ENCODE results near the gene WNT6.

Gene WNT6

GRCh38 chr2:218898109-218898878 is 38.7 kb downstream of the WNT6 start:
- DNase-seq: peak; percentile 61
- H3K79me1 ChIP-seq (ENCODE audit: low read length): no peaks in the 10 kb centered on the region
- H3K4me3 ChIP-seq (ENCODE audit: low read length): no peak overlapping the region
- H3K36me3 ChIP-seq (ENCODE audit: control insufficient read depth, insufficient read depth, low read length): no peaks in the 10 kb centered on the region
- H2BK5ac ChIP-seq (ENCODE audit: low read length): no peak overlapping the region
- H4K8ac ChIP-seq (ENCODE audit: low read depth, low read length): no peak overlapping the region
- H3K4ac ChIP-seq (ENCODE audit: low read depth, low read length): no peak overlapping the region
- no peak overlapping the region for H3K4me2 ChIP-seq (ENCODE audit: low read length)
- H3K23ac ChIP-seq (ENCODE audit: low read length): no peak overlapping the region
- H3K4me1 ChIP-seq (ENCODE audit: control insufficient read depth, low read depth, low read length): no peaks in the 10 kb centered on the region
- no peak overlapping the region for H3K9ac ChIP-seq (ENCODE audit: low read length)
- no CpG with 5 or more reads among the region's 52 CpGs for WGBS (ENCODE audit: extremely low coverage, insufficient coverage, low lambda C conversion rate)
- no peak overlapping the region for H3K56ac ChIP-seq (ENCODE audit: low read length)
- no peak overlapping the region for H4K5ac ChIP-seq (ENCODE audit: low read length)
- peaks cover 58% of the 10 kb centered on the region for H3K27me3 ChIP-seq (ENCODE audit: insufficient read depth, low read length, poor library complexity)
- no peak overlapping the region for H2BK15ac ChIP-seq (replicated peaks; ENCODE audit: low read depth)
- H3K27ac ChIP-seq (ENCODE audit: low read depth, low read length): no peak overlapping the region
- H2BK120ac ChIP-seq (ENCODE audit: low read depth, low read length): no peak overlapping the region
- H3K79me2 ChIP-seq (ENCODE audit: control insufficient read depth, insufficient read depth, low read length): no peaks in the 10 kb centered on the region
- H2AK5ac ChIP-seq (ENCODE audit: low read length): no peak overlapping the region
- no peak overlapping the region for H3K18ac ChIP-seq (ENCODE audit: low read length)

- H2BK120ac ChIP-seq (ENCODE audit: low read depth, low read length): no peak overlapping the region
- H3K79me1 ChIP-seq (ENCODE audit: low read length): no peaks in the 10 kb centered on the region
- H3K4me1 ChIP-seq (ENCODE audit: control insufficient read depth, low read depth, low read length): no peaks in the 10 kb centered on the region
- no peak overlapping the region for H3K4me3 ChIP-seq (ENCODE audit: low read length)
- H3K18ac ChIP-seq (ENCODE audit: low read length): no peak overlapping the region
- no peaks in the 10 kb centered on the region for H3K79me2 ChIP-seq (ENCODE audit: control insufficient read depth, insufficient read depth, low read length)
- H3K4me2 ChIP-seq (ENCODE audit: low read length): no peak overlapping the region
- H2AK5ac ChIP-seq (ENCODE audit: low read length): no peak overlapping the region
- H3K27ac ChIP-seq (ENCODE audit: low read depth, low read length): no peak overlapping the region
- H3K27me3 ChIP-seq (ENCODE audit: insufficient read depth, low read length, poor library complexity): peaks cover 49% of the 10 kb centered on the region
- no CpG with 5 or more reads among the region's 12 CpGs for WGBS (ENCODE audit: extremely low coverage, insufficient coverage, low lambda C conversion rate)
- no peaks in the 10 kb centered on the region for H3K36me3 ChIP-seq (ENCODE audit: control insufficient read depth, insufficient read depth, low read length)
- no peak overlapping the region for H3K4ac ChIP-seq (ENCODE audit: low read depth, low read length)
- H4K8ac ChIP-seq (ENCODE audit: low read depth, low read length): no peak overlapping the region
- H3K23ac ChIP-seq (ENCODE audit: low read length): no peak overlapping the region
- H3K56ac ChIP-seq (ENCODE audit: low read length): no peak overlapping the region
- no peak overlapping the region for H3K9ac ChIP-seq (ENCODE audit: low read length)
- no peak for DNase-seq
- H2BK15ac ChIP-seq (replicated peaks; ENCODE audit: low read depth): no peak overlapping the region
- H2BK5ac ChIP-seq (ENCODE audit: low read length): no peak overlapping the region
- no peak overlapping the region for H4K5ac ChIP-seq (ENCODE audit: low read length)
These were observed 39.5 kb downstream of the WNT6 start for GRCh38 chr2:218899147-218899546.

- Histone ChIP-seq H2BK15ac (replicated peaks; ENCODE audit: low read depth) (no peak overlapping the region), H2BK120ac (ENCODE audit: low read depth, low read length) (no peak overlapping the region), H3K4me1 (ENCODE audit: control insufficient read depth, low read depth, low read length) (no peaks in the 10 kb centered on the region), H3K36me3 (ENCODE audit: control insufficient read depth, insufficient read depth, low read length) (no peaks in the 10 kb centered on the region), H3K9ac (ENCODE audit: low read length) (no peak overlapping the region), H3K79me2 (ENCODE audit: control insufficient read depth, insufficient read depth, low read length) (no peaks in the 10 kb centered on the region), H3K4me2 (ENCODE audit: low read length) (no peak overlapping the region), H3K27me3 (ENCODE audit: insufficient read depth, low read length, poor library complexity) (peaks cover 19% of the 10 kb centered on the region), H3K4ac (ENCODE audit: low read depth, low read length) (no peak overlapping the region), H2AK5ac (ENCODE audit: low read length) (no peak overlapping the region), H3K27ac (ENCODE audit: low read depth, low read length) (no peak overlapping the region), H3K4me3 (ENCODE audit: low read length) (no peak overlapping the region), H3K23ac (ENCODE audit: low read length) (no peak overlapping the region), H3K18ac (ENCODE audit: low read length) (no peak overlapping the region), H3K56ac (ENCODE audit: low read length) (no peak overlapping the region), H4K5ac (ENCODE audit: low read length) (no peak overlapping the region), H2BK5ac (ENCODE audit: low read length) (no peak overlapping the region), H4K8ac (ENCODE audit: low read depth, low read length) (no peak overlapping the region), H3K79me1 (ENCODE audit: low read length) (no peaks in the 10 kb centered on the region)
- DNase-seq: no peak
- WGBS (ENCODE audit: extremely low coverage, insufficient coverage, low lambda C conversion rate): no CpG with 5 or more reads among the region's 4 CpGs
These were observed 42.8 kb downstream of the WNT6 start for GRCh38 chr2:218902427-218902826.

GRCh38 chr2:218904176-218904575 is 44.6 kb downstream of the WNT6 start:
- Histone ChIP-seq H3K27me3 (ENCODE audit: insufficient read depth, low read length, poor library complexity) (peaks cover 10% of the 10 kb centered on the region), H3K23ac (ENCODE audit: low read length) (no peak overlapping the region), H2BK15ac (replicated peaks; ENCODE audit: low read depth) (no peak overlapping the region), H3K4me3 (ENCODE audit: low read length) (no peak overlapping the region), H2BK120ac (ENCODE audit: low read depth, low read length) (no peak overlapping the region), H3K9ac (ENCODE audit: low read length) (no peak overlapping the region), H2BK5ac (ENCODE audit: low read length) (no peak overlapping the region), H3K36me3 (ENCODE audit: control insufficient read depth, insufficient read depth, low read length) (no peaks in the 10 kb centered on the region), H2AK5ac (ENCODE audit: low read length) (no peak overlapping the region), H3K79me2 (ENCODE audit: control insufficient read depth, insufficient read depth, low read length) (no peaks in the 10 kb centered on the region), H3K4ac (ENCODE audit: low read depth, low read length) (no peak overlapping the region), H4K8ac (ENCODE audit: low read depth, low read length) (no peak overlapping the region), H3K56ac (ENCODE audit: low read length) (no peak overlapping the region), H3K18ac (ENCODE audit: low read length) (no peak overlapping the region), H4K5ac (ENCODE audit: low read length) (no peak overlapping the region), H3K4me2 (ENCODE audit: low read length) (no peak overlapping the region), H3K79me1 (ENCODE audit: low read length) (no peaks in the 10 kb centered on the region), H3K4me1 (ENCODE audit: control insufficient read depth, low read depth, low read length) (no peaks in the 10 kb centered on the region), H3K27ac (ENCODE audit: low read depth, low read length) (no peak overlapping the region)
- DNase-seq: no peak
- WGBS (ENCODE audit: extremely low coverage, insufficient coverage, low lambda C conversion rate): 100% methylated on average over 1 of the region's 2 CpGs

- Histone ChIP-seq H3K4me2 (ENCODE audit: low read length) (peak overlapping the region; percentile 39), H2BK120ac (ENCODE audit: low read depth, low read length) (no peak overlapping the region), H3K56ac (ENCODE audit: low read length) (peak overlapping the region; percentile 89), H3K27me3 (ENCODE audit: insufficient read depth, low read length, poor library complexity) (no peaks in the 10 kb centered on the region), H3K79me1 (ENCODE audit: low read length) (no peaks in the 10 kb centered on the region), H3K18ac (ENCODE audit: low read length) (peak overlapping the region; percentile 63), H3K4me1 (ENCODE audit: control insufficient read depth, low read depth, low read length) (no peaks in the 10 kb centered on the region), H3K23ac (ENCODE audit: low read length) (no peak overlapping the region), H4K8ac (ENCODE audit: low read depth, low read length) (no peak overlapping the region), H3K79me2 (ENCODE audit: control insufficient read depth, insufficient read depth, low read length) (no peaks in the 10 kb centered on the region), H2BK5ac (ENCODE audit: low read length) (no peak overlapping the region), H3K4me3 (ENCODE audit: low read length) (peak overlapping the region; percentile 53), H3K4ac (ENCODE audit: low read depth, low read length) (no peak overlapping the region), H3K9ac (ENCODE audit: low read length) (peak overlapping the region; percentile 66), H3K27ac (ENCODE audit: low read depth, low read length) (no peak overlapping the region), H4K5ac (ENCODE audit: low read length) (no peak overlapping the region), H2AK5ac (ENCODE audit: low read length) (no peak overlapping the region), H2BK15ac (replicated peaks; ENCODE audit: low read depth) (no peak overlapping the region), H3K36me3 (ENCODE audit: control insufficient read depth, insufficient read depth, low read length) (no peaks in the 10 kb centered on the region)
- DNase-seq: peak; percentile 95
- no CpG with 5 or more reads among the region's 58 CpGs for WGBS (ENCODE audit: extremely low coverage, insufficient coverage, low lambda C conversion rate)
These were observed 49.4 kb downstream of the WNT6 start for GRCh38 chr2:218908721-218909619.
